CD4-positive, alpha-beta T cell treated with Interleukin-21 for 1 hour (primary cell): ENCODE results near the gene IL36A.

ENCODE experiments used
- DNase-seq: peaks from one replicate; pipeline ENCODE4 v3.0.0-alpha.2; 2020

Gene IL36A, protein sequence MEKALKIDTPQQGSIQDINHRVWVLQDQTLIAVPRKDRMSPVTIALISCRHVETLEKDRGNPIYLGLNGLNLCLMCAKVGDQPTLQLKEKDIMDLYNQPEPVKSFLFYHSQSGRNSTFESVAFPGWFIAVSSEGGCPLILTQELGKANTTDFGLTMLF

DNA sequence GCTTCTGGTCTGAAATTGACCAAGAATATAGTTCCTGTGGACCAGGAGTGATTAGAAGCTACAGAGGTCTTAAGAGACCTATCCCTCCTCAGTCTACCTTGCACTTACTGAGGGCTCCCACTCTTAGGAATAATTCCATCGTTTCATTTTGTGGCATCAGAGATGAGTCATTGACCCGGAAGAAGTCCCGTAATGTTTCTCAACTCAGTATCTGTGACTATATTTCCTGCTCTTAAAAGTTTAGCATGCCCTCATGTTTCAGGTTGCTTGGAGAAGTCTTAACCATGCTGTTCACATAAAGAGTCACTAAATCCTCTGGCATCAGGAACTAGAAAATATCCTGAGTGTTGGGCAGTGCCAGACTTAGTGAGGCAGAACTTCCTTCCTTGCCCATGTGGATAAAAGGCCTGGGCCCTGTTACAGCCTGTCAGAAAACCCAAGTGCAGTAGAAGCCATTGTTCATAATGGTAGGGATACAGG is at the start of gene IL36A:
TSS of gene IL36A (plus strand) at position 430 of the 480 bp plus-strand sequence. CDS start 413 bp downstream, outside the sequence.
- DNase-seq = no peak

DNA sequence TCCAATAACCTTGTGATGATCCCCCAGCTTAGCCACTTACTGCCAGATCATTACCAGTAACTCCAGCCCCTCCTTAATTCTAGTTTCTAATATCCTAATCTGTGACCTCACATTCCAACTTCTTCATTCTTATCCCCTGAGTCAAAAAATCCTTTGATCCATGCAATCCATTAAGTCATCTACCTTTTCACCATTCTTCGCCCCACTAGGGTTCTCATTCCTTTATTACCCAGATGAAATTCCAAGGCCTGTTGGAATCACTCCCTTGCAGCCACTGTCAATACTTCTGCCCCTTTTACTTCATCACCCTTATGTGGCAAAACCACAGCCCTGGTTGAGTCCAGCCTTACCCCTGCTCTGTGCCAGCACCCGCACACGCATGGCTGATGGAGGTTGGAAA is 47.7 kb upstream of the IL36A start:
- DNase-seq = no peak

GRCh38 chr2:112958428-112959108 is 46.7 kb upstream of the IL36A start:
- peak; percentile 55 for DNase-seq

GRCh38 chr2:112959109-112959812 is 46.0 kb upstream of the IL36A start:
- no peak for DNase-seq

DNA sequence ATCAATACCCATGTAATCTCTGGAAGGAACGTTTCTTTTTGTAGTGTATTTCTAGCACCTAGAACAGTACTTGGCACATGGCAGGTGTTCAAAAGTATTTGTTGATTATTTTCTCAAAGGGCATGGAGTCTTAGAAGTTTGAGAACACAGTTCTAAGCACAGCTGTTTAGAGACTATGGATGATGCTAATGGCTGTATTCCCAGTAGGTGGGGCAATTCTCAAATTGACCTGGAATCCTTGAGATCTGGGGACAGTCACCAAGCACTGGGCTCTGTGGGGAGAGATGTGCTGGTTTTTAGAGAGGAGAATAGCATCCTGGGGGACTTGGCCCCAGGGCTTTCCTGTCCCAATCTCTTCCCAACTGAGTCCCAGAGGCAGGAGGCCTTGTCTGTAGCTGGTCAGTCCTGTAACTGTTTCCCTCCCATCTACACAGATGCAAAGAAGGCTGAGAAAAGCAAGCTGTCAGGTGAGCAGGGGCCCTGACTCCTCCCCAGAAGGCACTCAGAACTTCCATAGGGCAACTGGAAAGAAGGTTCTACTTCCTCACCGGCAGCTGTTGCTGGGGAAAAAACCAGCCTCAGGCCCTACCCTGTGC is 44.9 kb upstream of the IL36A start:
- no peak for DNase-seq

- DNase-seq = no peak
Measured at GRCh38 chr2:112962308-112963175, 42.7 kb upstream of the IL36A start.

- DNase-seq = no peak
Measured at GRCh38 chr2:112967023-112967422, 38.2 kb upstream of the IL36A start.

DNA sequence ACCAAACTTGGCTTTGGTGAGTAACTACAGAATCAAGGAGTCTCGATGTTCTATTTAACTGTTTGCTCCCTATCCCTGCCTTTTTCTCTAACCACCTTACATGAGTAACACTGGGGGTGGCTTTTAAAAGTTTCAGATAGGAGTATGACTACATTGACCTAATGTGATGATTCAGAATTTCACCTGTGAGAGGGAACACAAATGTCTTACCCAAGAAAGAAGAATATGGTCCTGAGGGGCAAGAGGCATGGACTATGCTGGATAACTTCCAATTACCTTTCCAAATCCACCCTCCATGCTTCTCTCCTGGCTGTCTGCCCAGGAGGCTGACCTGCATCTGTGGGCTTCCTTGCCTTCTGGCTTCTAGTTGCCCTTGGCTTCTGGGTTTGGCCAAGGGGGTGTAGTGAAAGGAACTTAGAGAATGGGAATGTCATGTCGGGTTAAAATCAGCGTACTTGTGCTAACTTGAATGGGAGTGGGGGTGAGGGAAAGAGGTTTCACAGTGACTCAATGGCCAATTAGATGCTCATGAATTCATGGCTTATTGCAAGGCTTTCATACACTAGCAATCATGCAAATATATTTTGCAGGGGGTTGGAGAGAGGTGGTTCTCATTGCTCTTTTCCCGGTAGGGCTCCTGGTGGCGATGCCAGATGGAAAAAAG is 32.7 kb upstream of the IL36A start:
- DNase-seq = no peak

GRCh38 chr2:112973156-112973555 is 32.1 kb upstream of the IL36A start:
- no peak for DNase-seq

DNA sequence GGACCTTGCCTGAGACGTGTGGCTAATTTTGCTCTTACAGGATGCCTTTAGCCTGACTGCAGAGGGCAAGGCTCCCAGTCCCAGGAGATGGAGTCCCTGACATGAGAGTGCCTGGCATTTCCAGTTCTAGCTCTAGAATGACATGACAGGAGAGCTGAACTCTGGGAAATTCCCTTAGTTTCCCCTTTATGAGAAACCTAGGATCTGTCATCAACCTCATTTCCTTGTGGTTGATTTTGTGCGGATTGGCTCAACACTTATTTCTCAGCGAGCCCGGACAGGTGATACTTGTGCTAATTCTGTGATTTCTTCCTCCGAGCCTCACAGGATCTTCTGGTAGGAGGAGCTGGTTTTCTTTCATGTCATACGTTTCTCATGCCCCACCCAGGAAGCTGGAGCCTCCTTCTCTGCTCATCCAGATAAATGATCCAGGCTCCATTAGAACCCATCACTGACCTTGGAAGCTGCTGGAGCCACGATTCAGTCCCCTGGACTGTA is 27.7 kb upstream of the IL36A start, which contains the start of gene IL36G:
TSS of gene IL36G (plus strand) at position 448 of the 498 bp plus-strand sequence. CDS start 633 bp downstream, outside the sequence.
- DNase-seq = no peak

- no peak for DNase-seq
Measured at GRCh38 chr2:112979731-112980130, 25.5 kb upstream of the IL36A start.

DNA sequence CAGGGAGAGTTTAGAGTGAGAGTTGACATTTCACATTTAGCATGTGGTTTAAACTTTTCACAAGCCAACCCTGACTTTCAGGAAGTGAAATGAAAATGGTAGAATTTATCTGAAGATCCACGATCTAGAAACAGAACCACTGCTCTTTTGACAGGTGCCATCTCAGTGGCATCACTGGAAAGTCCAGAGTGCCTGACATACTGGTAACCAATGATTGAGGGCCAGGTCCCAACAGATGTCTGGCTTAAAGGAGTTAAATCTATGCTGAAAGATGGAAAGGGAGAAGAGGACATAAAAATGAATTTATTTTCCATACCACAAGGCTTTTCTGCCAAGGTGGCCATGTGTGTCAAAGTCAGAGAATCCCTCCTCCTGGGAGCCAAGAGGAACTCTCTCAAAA is 24.7 kb upstream of the IL36A start:
- DNase-seq = no peak

DNA sequence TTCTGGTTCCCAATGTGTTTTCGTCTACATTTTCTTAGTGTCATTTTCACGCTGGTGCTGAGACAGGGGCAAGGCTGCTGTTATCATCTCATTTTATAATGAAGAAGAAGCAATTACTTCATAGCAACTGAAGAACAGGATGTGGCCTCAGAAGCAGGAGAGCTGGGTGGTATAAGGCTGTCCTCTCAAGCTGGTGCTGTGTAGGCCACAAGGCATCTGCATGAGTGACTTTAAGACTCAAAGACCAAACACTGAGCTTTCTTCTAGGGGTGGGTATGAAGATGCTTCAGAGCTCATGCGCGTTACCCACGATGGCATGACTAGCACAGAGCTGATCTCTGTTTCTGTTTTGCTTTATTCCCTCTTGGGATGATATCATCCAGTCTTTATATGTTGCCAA is 20.2 kb upstream of the IL36A start:
- DNase-seq = peak; percentile 24

DNA sequence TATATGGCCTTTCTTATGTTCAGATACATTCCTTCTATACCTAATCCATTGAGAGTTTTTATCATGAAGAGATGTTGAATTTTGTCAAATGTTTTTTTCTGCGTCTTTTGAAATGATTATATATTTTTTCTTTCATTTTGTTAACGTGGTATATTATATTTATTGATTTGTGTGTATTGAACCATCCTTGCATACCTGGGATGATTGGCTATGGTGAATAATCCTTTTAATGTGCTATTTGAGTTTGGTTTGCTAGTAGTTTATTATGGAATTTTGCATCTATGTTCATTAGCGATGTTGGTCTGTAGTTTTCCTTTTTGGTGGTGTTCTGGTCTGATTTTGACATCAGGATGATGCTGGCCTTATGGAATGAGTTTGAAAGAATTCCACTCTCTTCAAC is 15.6 kb upstream of the IL36A start:
- DNase-seq = no peak

- DNase-seq = no peak
Measured at GRCh38 chr2:112993831-112994230, 11.4 kb upstream of the IL36A start.

GRCh38 chr2:112994648-112995047 is 10.6 kb upstream of the IL36A start:
- no peak for DNase-seq

DNA sequence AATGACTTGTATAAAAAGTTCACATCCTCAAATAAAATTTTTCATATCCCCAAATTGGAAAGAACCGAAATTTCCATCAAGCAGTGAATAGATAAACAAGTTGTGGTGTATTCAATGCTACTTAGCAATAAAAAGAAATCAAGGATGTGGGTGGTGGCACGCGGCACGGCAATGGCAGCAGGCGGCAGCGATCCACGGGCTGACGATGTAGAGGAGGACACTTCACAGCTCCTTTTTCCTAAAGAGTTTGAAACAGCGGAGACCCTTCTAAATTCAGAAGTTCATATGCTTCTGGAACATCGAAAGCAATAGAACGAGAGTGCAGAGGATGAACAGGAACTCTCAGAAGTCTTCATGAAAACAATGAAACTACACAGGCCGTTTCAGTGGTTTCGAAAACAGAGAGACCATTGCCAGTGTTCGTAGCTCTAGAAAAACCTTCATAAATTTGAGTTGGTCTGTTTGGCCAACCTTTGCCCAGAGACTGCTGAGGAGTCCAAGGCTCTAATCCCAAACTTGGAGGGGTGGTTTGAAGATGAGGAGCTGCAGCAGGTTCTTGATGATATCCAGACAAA is 9.8 kb upstream of the IL36A start:
- DNase-seq = peak; percentile 13

- DNase-seq = peak; percentile 79
Measured at GRCh38 chr2:112996635-112997034, 8.6 kb upstream of the IL36A start.

DNA sequence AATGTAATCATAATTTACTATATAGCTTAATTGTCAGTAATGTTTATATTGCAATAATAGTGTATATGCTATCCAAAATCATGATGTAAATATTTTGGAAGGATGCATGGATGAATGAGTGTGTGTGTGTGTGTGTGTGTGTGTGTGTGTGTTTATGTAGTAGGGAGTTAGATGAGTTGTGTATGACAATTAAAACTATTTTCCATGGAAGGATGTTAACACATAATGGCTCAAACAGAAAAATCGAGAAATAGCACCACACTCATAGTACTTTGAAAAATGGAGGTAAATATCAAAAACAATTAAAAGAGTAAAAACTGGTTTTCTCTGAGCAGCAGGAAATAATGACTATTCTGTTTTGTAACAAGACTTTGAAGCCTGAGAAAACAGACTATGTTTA is 8.1 kb upstream of the IL36A start:
- DNase-seq = no peak

GRCh38 chr2:113000436-113000835 is 4.8 kb upstream of the IL36A start:
- DNase-seq = no peak

GRCh38 chr2:113002677-113003076 is 2.6 kb upstream of the IL36A start:
- no peak for DNase-seq
